Choroid plexus epithelial cell (primary cell): Measurements from ENCODE around the gene NUP85.

ENCODE experiments used
- DNase-seq: peaks from one replicate; pipeline ENCODE4 v3.0.0-alpha.2; 2010; ENCODE audit warnings: low read depth
- H3K4me3 ChIP-seq: 2 replicates; pipeline ENCODE4 v1.5.1; 2011; ENCODE audit warnings: low read depth, mild to moderate bottlenecking, control low read depth, low read length, moderate library complexity
- TF ChIP-seq, protein P1 (sequence below): conservative IDR thresholded peaks from 2 replicates; pipeline ENCODE4 v1.5.1; 2011; ENCODE audit warnings: low read depth, mild to moderate bottlenecking, control low read depth, inconsistent platforms, low read length, moderate library complexity

The NUP85 gene

DNA sequence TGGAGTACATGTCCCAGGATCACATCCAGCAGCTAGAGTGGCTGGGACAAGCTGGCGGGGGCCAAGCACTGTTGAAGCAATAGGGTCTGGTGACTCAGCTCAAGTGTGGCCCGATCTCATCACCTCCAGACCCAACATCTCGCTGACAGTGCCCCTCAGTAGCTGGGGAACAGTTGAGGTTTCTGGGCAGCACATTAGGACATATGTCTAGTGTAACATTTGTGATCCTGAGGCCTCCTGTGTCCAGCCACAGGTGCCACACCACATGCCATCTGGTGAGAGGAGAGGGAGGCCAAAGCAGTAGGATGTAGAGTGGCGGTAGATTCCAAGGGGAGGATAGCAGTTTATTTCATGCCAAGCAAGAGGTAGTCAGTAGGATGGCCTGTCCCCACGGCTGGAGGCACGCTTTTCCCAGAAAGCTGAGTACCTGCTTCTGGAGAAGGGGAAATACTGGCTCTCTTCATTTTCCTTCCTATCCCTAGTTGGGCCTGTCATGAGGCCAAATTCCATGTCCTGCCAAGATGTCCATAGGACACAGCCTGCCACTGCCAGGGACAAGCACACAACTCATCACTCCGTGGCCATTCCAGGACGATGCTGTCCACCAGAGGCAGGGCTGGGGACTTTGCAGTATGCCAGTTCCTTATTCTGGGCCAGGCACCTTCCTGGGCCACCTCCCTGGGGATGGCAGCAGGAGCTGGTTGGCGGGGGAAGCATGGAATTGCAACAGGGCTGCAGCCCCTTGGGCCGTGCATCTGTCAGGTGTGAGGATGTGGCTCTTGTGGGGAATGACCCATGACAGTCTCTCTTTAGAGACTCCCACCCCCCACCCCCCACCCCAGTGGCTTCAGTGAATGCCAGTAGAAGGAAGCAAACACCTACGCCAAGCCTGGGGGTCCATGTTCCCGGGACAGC lies 31.9 kb downstream of the NUP85 start:
- DNase-seq: no peak
- TF ChIP-seq, protein P1, sequence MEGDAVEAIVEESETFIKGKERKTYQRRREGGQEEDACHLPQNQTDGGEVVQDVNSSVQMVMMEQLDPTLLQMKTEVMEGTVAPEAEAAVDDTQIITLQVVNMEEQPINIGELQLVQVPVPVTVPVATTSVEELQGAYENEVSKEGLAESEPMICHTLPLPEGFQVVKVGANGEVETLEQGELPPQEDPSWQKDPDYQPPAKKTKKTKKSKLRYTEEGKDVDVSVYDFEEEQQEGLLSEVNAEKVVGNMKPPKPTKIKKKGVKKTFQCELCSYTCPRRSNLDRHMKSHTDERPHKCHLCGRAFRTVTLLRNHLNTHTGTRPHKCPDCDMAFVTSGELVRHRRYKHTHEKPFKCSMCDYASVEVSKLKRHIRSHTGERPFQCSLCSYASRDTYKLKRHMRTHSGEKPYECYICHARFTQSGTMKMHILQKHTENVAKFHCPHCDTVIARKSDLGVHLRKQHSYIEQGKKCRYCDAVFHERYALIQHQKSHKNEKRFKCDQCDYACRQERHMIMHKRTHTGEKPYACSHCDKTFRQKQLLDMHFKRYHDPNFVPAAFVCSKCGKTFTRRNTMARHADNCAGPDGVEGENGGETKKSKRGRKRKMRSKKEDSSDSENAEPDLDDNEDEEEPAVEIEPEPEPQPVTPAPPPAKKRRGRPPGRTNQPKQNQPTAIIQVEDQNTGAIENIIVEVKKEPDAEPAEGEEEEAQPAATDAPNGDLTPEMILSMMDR: no peak
- H3K4me3 ChIP-seq: no peak overlapping the region

DNA sequence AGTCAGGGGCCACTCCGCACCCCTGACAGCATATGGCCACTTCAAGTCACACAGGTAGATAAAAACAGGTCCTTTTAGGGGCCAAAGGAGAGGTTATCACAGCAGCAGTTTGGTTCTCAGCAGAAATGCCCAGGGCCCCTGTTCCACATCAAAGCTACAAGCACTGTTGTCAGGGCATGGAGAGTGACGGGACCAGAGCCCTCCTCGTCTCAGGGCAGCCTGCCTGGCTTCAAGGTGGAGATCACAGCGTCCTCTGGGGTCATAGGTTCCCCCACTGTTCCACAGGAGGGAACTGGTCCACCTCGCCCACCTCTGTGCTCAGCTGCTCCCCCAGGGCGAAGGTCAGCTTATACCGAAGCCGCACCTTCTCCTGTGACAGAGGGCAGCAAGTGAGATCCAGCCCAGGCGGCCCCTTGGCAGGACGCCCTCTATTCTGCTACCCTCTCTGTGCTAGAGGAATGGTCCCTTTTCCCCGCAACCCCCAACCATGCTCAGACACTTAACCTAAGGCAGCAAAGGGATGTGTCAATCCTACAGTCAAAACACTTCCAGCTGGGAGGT lies 32.6 kb downstream of the NUP85 start:
- TF ChIP-seq, protein P1: no peak
- DNase-seq: no peak
- no peak overlapping the region for H3K4me3 ChIP-seq

DNA sequence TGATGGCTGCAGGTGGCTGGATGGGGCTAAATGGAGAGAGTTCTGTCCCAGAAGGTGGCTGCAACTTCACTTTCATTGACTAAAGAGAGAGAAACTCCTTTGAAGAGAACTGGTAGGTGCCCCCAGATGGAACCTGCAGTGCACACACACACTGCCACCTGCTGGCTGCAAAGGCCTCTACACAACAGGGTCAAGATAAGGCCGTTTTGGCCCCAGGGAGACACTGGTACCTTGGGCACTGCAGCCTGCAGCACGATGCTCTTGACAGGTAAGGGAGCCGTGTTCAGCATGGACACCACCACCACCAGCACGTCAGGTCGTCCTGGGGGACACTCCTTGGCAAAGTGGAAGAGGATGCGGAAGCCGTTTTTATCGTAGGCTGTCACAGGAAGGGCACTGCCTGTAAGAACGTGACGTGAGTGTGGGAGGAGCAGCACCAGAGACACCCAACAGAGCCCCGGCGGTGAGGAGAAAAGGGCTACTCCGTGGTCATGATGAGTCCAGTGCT lies 33.3 kb downstream of the NUP85 start:
- peak; percentile 85 for DNase-seq
- H3K4me3 ChIP-seq: no peak overlapping the region
- TF ChIP-seq, protein P1: peak; percentile 90

DNA sequence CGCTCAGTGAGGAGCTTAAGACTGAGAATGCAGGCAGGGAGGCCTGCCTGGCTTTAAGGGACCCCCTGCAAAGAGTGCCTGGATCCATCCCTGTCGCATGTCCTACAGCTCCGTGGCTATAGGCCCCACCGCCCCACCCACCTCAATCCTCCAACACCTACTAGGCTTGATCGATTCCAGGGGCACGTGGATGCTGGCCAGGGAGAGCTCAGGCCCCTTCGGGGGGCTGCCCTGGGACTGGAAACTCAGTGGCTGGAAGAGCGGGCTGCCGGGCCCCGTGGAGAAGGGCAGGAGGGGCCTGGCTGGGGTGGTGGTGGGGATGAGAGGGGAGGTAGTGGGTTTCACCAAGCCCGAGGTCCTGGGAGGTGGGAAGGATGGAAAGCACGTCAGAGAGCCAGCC lies 33.7 kb downstream of the NUP85 start:
- DNase-seq: no peak
- TF ChIP-seq, protein P1: no peak
- H3K4me3 ChIP-seq: no peak overlapping the region

DNA sequence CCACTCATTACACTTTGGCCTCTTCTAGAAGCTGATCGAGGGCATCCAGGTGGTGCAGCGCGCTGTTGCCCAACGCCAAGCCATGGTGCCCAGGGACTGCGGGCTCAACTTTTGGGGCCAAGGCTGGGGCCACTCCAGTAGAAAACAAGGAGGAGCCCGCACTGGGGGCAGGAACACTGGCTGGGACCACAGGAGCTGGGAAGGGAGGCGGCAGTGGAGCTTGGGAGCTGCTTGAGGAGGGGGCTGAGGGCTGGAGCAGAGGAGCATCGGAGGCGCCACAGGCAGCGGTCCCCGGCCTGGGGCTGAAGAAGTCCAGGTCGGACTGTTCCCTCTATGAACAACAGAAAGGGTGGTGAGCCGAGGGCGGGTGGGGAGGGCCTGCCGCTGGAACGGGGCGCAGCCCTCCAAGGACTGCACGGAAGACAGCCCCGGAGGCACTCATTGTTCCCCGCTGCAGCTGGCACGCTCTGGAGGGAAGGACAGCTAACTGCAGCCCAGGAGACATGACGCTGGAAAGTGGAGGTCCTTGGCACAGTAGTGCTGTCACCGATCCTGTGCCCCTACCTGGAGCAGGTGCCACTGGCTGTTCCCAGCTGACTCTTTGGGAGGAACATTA lies 34.4 kb downstream of the NUP85 start:
- no peak for DNase-seq
- H3K4me3 ChIP-seq: no peak overlapping the region
- TF ChIP-seq, protein P1: no peak

DNA sequence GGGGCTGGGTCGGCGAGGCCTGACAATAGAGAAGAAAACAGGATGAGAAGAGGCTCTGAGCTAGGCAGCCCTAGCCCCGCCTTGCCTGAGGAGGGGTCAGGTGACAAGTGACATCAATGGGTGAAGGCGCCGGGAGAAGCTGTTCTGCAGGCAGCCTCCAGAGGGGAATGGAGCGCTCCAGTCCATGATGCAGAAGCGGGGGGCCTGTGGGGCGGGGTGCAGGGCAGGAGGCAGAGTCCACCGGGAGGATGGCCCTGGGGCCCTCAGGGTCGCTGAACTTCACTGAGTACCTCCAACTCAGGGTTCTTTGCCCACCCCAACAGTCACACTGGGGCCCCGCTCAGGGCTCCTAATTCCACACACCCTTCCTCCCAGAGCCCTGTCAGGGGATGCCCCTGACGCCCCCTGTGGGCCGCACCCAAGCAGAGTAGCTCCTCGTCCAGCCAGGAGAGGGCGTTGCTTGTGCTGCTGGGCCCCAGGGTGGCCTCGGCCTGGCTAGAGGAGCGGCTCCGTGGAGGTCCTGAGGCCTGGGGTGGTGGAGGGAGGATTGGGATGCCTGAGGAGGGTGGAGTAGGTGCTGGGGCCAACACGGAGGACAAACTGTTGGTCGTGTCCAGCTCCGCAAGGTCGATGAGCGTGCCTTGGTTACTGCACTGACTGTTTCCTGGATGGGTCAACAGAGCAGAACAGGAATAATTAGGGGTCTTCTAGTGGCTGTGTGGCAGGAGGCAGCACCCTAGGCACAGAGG lies 35.1 kb downstream of the NUP85 start:
- TF ChIP-seq, protein P1: peak; percentile 89
- no peak overlapping the region for H3K4me3 ChIP-seq
- DNase-seq: peak; percentile 49
